NT2/D1 (cell line): ENCODE data around the gene ANTXR1.

Experiments used
- DNase-seq: peaks from one replicate; pipeline ENCODE4 v3.0.0-alpha.2; 2011; ENCODE audit warnings: low read depth, low spot score
- H3K27me3 ChIP-seq: 2 replicates; pipeline ENCODE4 v1.6.0; 2011; ENCODE audit warnings: mild to moderate bottlenecking; ENCODE audit not compliant: insufficient read length, insufficient read depth
- H3K36me3 ChIP-seq: 2 replicates; pipeline ENCODE4 v1.6.1; 2011; ENCODE audit warnings: mild to moderate bottlenecking, low read length, mixed read lengths; ENCODE audit not compliant: insufficient read depth, insufficient read length
- H3K4me1 ChIP-seq: 2 replicates; pipeline ENCODE4 v1.5.1; 2011; ENCODE audit not compliant: insufficient read depth, insufficient read length
- H3K4me3 ChIP-seq: 2 replicates; pipeline ENCODE4 v1.5.1; 2011; ENCODE audit warnings: low read depth; ENCODE audit not compliant: insufficient read length
- H3K9ac ChIP-seq: 2 replicates; pipeline ENCODE4 v1.6.0; 2011; ENCODE audit warnings: low read depth; ENCODE audit not compliant: insufficient read length
- H3K9me3 ChIP-seq: 2 replicates; pipeline ENCODE4 v1.5.1; 2011; ENCODE audit warnings: mild to moderate bottlenecking, low read length; ENCODE audit not compliant: insufficient read depth
- SUZ12 ChIP-seq: IDR thresholded peaks from 2 replicates; pipeline ENCODE4 v1.6.1; 2011; ENCODE audit not compliant: insufficient read length, insufficient read depth; ENCODE audit errors: extremely low read depth
- YY1 ChIP-seq: IDR thresholded peaks from 2 replicates; pipeline ENCODE4 v1.6.1; 2011; ENCODE audit not compliant: insufficient read length, insufficient read depth
- ZNF274 ChIP-seq: IDR thresholded peaks from 2 replicates; pipeline ENCODE4 v1.6.1; 2011; ENCODE audit warnings: mild to moderate bottlenecking, low read depth, low read length

The ANTXR1 gene

GRCh38 chr2:69050802-69051201, 37.8 kb downstream of the ANTXR1 start:
- H3K9ac ChIP-seq: no peak overlapping the region

DNA sequence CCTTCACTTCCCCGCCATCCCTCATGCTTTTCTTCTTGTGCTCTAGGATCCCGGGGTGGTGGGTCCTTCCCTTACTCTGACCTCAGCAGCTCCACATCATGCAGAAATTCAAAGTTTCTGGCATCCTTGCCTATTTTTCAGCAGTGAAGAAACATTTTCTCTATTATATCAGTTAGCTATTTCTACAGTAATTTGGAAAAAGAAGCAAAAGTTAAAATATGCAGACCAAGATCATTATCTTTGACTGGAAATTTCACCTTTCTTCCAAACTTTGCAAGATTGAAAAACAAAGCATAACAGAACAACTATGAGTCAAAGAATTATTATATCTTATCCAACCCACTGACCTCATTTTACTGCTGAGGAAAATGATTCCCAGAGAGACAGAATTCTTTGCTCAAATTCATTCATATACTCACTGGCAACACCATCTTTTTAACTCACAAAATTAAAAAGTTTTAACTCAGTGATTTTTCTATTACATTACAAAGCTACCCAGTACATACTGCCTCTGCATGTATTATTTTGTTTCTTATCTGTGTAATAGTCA, 40.5 kb downstream of the ANTXR1 start:
- Histone ChIP-seq H3K36me3 (no peaks in the 10 kb centered on the region), H3K27me3 (no peaks in the 10 kb centered on the region), H3K4me3 (no peak overlapping the region), H3K9me3 (no peaks in the 10 kb centered on the region), H3K9ac (no peak overlapping the region), H3K4me1 (no peaks in the 10 kb centered on the region)
- TF ChIP-seq SUZ12: no peak
- no peak for TF ChIP-seq ZNF274
- TF ChIP-seq YY1: no peak
- no peak for DNase-seq

More at GRCh38 chr2:69050802-69051201, 37.8 kb downstream of the ANTXR1 start:
- DNase-seq: no peak
- Histone ChIP-seq H3K4me3 (no peak overlapping the region), H3K27me3 (no peaks in the 10 kb centered on the region), H3K4me1 (no peaks in the 10 kb centered on the region), H3K9me3 (no peaks in the 10 kb centered on the region), H3K36me3 (peaks cover 9% of the 10 kb centered on the region)
- TF ChIP-seq ZNF274: no peak
- TF ChIP-seq YY1: no peak
- TF ChIP-seq SUZ12: no peak

GRCh38 chr2:69054431-69054830, 41.5 kb downstream of the ANTXR1 start:
- no peak overlapping the region for H3K9ac ChIP-seq
- no peak overlapping the region for H3K4me3 ChIP-seq
- H3K27me3 ChIP-seq: no peaks in the 10 kb centered on the region
- no peak for TF ChIP-seq YY1
- TF ChIP-seq SUZ12: no peak
- TF ChIP-seq ZNF274: no peak
- H3K4me1 ChIP-seq: no peaks in the 10 kb centered on the region
- no peak for DNase-seq
- no peaks in the 10 kb centered on the region for H3K36me3 ChIP-seq
- H3K9me3 ChIP-seq: no peaks in the 10 kb centered on the region

GRCh38 chr2:69055688-69056470, 42.9 kb downstream of the ANTXR1 start:
- Histone ChIP-seq H3K36me3 (peaks cover 5% of the 10 kb centered on the region), H3K9me3 (no peaks in the 10 kb centered on the region), H3K9ac (no peak overlapping the region), H3K4me1 (no peaks in the 10 kb centered on the region), H3K4me3 (no peak overlapping the region), H3K27me3 (no peaks in the 10 kb centered on the region)
- no peak for DNase-seq
- TF ChIP-seq SUZ12: no peak
- no peak for TF ChIP-seq ZNF274
- TF ChIP-seq YY1: no peak

GRCh38 chr2:69057660-69058059, 44.7 kb downstream of the ANTXR1 start:
- TF ChIP-seq SUZ12: no peak
- TF ChIP-seq ZNF274: no peak
- no peak for TF ChIP-seq YY1
- no peaks in the 10 kb centered on the region for H3K9me3 ChIP-seq
- DNase-seq: no peak
- no peaks in the 10 kb centered on the region for H3K4me1 ChIP-seq
- H3K9ac ChIP-seq: no peak overlapping the region
- H3K4me3 ChIP-seq: no peak overlapping the region
- H3K36me3 ChIP-seq: peaks cover 5% of the 10 kb centered on the region
- no peaks in the 10 kb centered on the region for H3K27me3 ChIP-seq

DNA sequence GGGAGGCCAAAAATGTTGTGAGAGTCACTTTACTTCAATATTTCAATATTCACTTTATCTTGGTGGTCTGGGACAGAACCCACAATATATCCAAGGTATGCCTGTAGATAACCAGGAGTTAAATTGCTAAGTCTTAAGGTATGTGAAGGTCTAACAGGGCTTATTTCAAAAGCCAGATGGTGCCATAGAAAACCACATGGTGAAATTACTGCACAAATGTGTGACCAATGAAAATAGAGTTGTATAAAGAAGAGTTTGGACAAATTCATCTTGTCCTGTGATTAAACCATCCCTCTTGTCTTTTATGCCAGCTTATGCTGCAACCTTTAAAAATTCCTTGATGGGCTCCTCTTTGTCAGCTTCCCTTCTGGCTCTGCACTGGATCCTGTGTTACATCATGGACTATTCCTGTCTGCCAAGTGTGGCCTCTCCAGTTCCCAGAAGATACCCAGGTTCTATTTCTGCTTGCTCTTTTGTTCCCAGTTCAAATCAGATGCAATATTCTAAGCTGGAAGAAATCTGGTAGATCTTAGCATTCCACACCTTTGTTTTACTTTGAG, 46.8 kb downstream of the ANTXR1 start:
- no peak for DNase-seq
- no peaks in the 10 kb centered on the region for H3K4me1 ChIP-seq
- TF ChIP-seq YY1 (no peak), SUZ12 (no peak), ZNF274 (no peak)
- no peaks in the 10 kb centered on the region for H3K27me3 ChIP-seq
- no peak overlapping the region for H3K9ac ChIP-seq
- H3K36me3 ChIP-seq: peaks cover 5% of the 10 kb centered on the region
- H3K9me3 ChIP-seq: no peaks in the 10 kb centered on the region
- no peak overlapping the region for H3K4me3 ChIP-seq

DNA sequence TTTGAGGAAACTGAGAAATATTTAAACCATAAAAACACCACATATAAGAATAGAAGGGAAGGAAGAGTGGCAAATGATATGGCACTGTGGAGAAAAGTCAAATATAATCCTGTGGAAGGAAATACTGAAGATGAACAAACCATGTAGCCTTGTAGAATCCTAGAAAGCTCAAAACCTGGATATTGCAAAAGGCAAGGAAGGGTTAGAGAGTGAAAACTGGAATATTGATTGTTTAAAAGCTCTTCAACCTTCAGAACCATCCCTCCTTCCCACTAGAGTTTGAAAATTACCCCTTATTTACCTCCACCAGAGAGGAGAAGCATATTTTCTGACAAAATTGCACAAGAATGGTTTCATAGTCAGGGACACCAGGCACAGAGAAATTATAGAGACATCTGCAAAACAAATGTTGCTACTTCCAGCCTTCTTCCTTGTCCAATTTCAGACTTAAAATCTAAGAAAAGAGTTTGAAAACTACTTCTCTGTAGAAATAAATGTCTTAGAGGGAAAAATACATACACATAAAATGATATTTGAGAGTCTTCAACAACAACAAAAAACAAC, 48.0 kb downstream of the ANTXR1 start:
- no peaks in the 10 kb centered on the region for H3K27me3 ChIP-seq
- TF ChIP-seq ZNF274 (no peak), YY1 (no peak), SUZ12 (no peak)
- no peak overlapping the region for H3K9ac ChIP-seq
- no peaks in the 10 kb centered on the region for H3K9me3 ChIP-seq
- no peaks in the 10 kb centered on the region for H3K4me1 ChIP-seq
- DNase-seq: no peak
- H3K4me3 ChIP-seq: no peak overlapping the region
- peaks cover 5% of the 10 kb centered on the region for H3K36me3 ChIP-seq
